Loucy (cell line): ENCODE results near the gene AXDND1.

Experiments
- H2AFZ ChIP-seq: fragments of 200-600 bp; sonication (generic); 2 replicates; pipeline ENCODE4 v1.6.0; 2016; ENCODE audit warnings: antibody characterized with exemption, mild to moderate bottlenecking, low read length, moderate library complexity
- H3F3A ChIP-seq: fragments of 200-600 bp; 2 replicates; pipeline ENCODE4 v1.6.0; 2016; ENCODE audit warnings: antibody characterized with exemption, low read depth, mild to moderate bottlenecking
- H3K27me3 ChIP-seq: fragments of 200-600 bp; sonication (generic); 2 replicates; pipeline ENCODE4 v1.6.1; 2014; ENCODE audit warnings: low read length, mild to moderate bottlenecking; ENCODE audit not compliant: insufficient read depth, poor library complexity, severe bottlenecking
- H3K36me3 ChIP-seq: fragments of 200-600 bp; sonication (generic); 2 replicates; pipeline ENCODE4 v1.6.1; 2016; ENCODE audit warnings: low read length; ENCODE audit not compliant: insufficient read depth
- H3K4me1 ChIP-seq: fragments of 200-600 bp; sonication (generic); 2 replicates; pipeline ENCODE4 v1.5.1; 2014; ENCODE audit warnings: low read length, mild to moderate bottlenecking; ENCODE audit not compliant: insufficient read depth, poor library complexity, severe bottlenecking
- H3K4me2 ChIP-seq: fragments of 200-600 bp; sonication (generic); 2 replicates; pipeline ENCODE4 v1.6.0; 2014; ENCODE audit warnings: antibody characterized with exemption, low read length, low read depth, mild to moderate bottlenecking; ENCODE audit not compliant: poor library complexity, severe bottlenecking
- H3K4me3 ChIP-seq: fragments of 200-600 bp; sonication (generic); 2 replicates; pipeline ENCODE4 v1.5.1; 2014; ENCODE audit warnings: low read length, mild to moderate bottlenecking, mixed read lengths; ENCODE audit not compliant: poor library complexity, severe bottlenecking
- H3K79me2 ChIP-seq: fragments of 200-600 bp; sonication (generic); 2 replicates; pipeline ENCODE4 v1.6.1; 2014; ENCODE audit warnings: low read length; ENCODE audit not compliant: insufficient read depth
- H3K9ac ChIP-seq: fragments of 200-600 bp; sonication (generic); 2 replicates; pipeline ENCODE4 v1.6.0; 2014; ENCODE audit warnings: mild to moderate bottlenecking, low read depth, low read length, moderate library complexity; ENCODE audit not compliant: poor library complexity, severe bottlenecking
- H3K9me2 ChIP-seq: fragments of 200-600 bp; sonication (generic); replicated peaks from 2 replicates; pipeline ENCODE4 v1.6.1; 2016; ENCODE audit warnings: low read depth, low read length, mixed read lengths
- H3K9me3 ChIP-seq: fragments of 200-600 bp; sonication (generic); 2 replicates; pipeline ENCODE4 v1.6.1; 2014; ENCODE audit warnings: mild to moderate bottlenecking, antibody characterized with exemption, low read length, low read depth; ENCODE audit not compliant: insufficient read depth
- H4K20me1 ChIP-seq: fragments of 200-600 bp; sonication (generic); 2 replicates; pipeline ENCODE4 v1.6.0; 2014; ENCODE audit warnings: antibody characterized with exemption, low read length, mild to moderate bottlenecking; ENCODE audit not compliant: insufficient read depth, poor library complexity, severe bottlenecking
- CTCF ChIP-seq: fragments of 200-600 bp; sonication (generic); conservative IDR thresholded peaks from 2 replicates; pipeline ENCODE4 v1.5.1; 2014; ENCODE audit warnings: mild to moderate bottlenecking, antibody characterized with exemption, low read length
- EZH2phosphoT487 ChIP-seq: fragments of 200-600 bp; IDR thresholded peaks from 2 replicates; pipeline ENCODE4 v1.6.1; 2018; ENCODE audit warnings: antibody characterized with exemption, mild to moderate bottlenecking, moderate library complexity, borderline replicate concordance

AXDND1 gene

GRCh38 chr1:179334440-179334839, 31.3 kb upstream of the AXDND1 start:
- no peak for TF ChIP-seq CTCF
- no peak for TF ChIP-seq EZH2phosphoT487
- no peaks in the 10 kb centered on the region for H3K79me2 ChIP-seq
- no peak overlapping the region for H3K9ac ChIP-seq
- no peaks in the 10 kb centered on the region for H3K27me3 ChIP-seq
- H3K9me3 ChIP-seq = no peaks in the 10 kb centered on the region
- no peaks in the 10 kb centered on the region for H3F3A ChIP-seq
- H4K20me1 ChIP-seq = no peaks in the 10 kb centered on the region
- no peak overlapping the region for H3K4me2 ChIP-seq
- H3K9me2 ChIP-seq = no peaks in the 10 kb centered on the region
- no peaks in the 10 kb centered on the region for H3K4me1 ChIP-seq
- H2AFZ ChIP-seq = no peak overlapping the region
- H3K4me3 ChIP-seq = no peak overlapping the region
- peaks cover 39% of the 10 kb centered on the region for H3K36me3 ChIP-seq

GRCh38 chr1:179337288-179337687, 28.5 kb upstream of the AXDND1 start:
- Histone ChIP-seq H3K4me3 (no peak overlapping the region), H3F3A (no peaks in the 10 kb centered on the region), H3K4me2 (no peak overlapping the region), H3K4me1 (no peaks in the 10 kb centered on the region), H3K9me3 (no peaks in the 10 kb centered on the region), H3K9me2 (no peaks in the 10 kb centered on the region), H3K9ac (no peak overlapping the region), H2AFZ (no peak overlapping the region), H4K20me1 (no peaks in the 10 kb centered on the region), H3K36me3 (peaks cover 46% of the 10 kb centered on the region), H3K79me2 (no peaks in the 10 kb centered on the region), H3K27me3 (no peaks in the 10 kb centered on the region)
- no peak for TF ChIP-seq EZH2phosphoT487
- TF ChIP-seq CTCF = no peak

- Histone ChIP-seq H3K79me2 (no peaks in the 10 kb centered on the region), H3K4me1 (no peaks in the 10 kb centered on the region), H3K4me2 (no peak overlapping the region), H3K4me3 (no peak overlapping the region), H3K9me2 (no peaks in the 10 kb centered on the region), H3K9me3 (no peaks in the 10 kb centered on the region), H3K9ac (no peak overlapping the region), H3K36me3 (peaks cover 52% of the 10 kb centered on the region), H2AFZ (no peak overlapping the region), H4K20me1 (no peaks in the 10 kb centered on the region), H3K27me3 (no peaks in the 10 kb centered on the region), H3F3A (no peaks in the 10 kb centered on the region)
- TF ChIP-seq CTCF = no peak
- TF ChIP-seq EZH2phosphoT487 = no peak
Observed at GRCh38 chr1:179337942-179338560, 27.7 kb upstream of the AXDND1 start.
